Measurements from ENCODE around the gene TUBB. TPM values are rescaled to one million over a fixed set of nuclear protein-coding genes. Genes with fewer than 3 reads are reported as not detected.

Gene TUBB
- total and polyA plus RNA-seq, 2 of the 4 experiments (the other 2 are of a cell fraction): 1,401 to 2,004 TPM

- Histone ChIP-seq H2AFZ (replicated peaks; ENCODE audit: low read length, poor library complexity) (no peak overlapping the region), H3K9me3 (ENCODE audit: control insufficient read depth, insufficient read depth, low read length) (no peaks in the 10 kb centered on the region), H3K23ac (ENCODE audit: low read depth, low read length) (peak overlapping the region; percentile 35), H3K36me3 (ENCODE audit: control insufficient read depth, insufficient read depth, low read length) (peaks cover 59% of the 10 kb centered on the region), H3K27me3 (ENCODE audit: control insufficient read depth, insufficient read depth, low read length) (no peaks in the 10 kb centered on the region), H3K14ac (replicated peaks; ENCODE audit: low read depth, low read length) (0 out of 2 replicates have a peak overlapping the region, but pooled peaks have one; percentile 44), H4K91ac (ENCODE audit: insufficient read depth, low read depth, low read length) (no peak overlapping the region), H3K9ac (ENCODE audit: low read depth, low read length) (peak overlapping the region; percentile 3; the same call in 1 of the 2 replicates), H3K4me3 (ENCODE audit: insufficient read depth, low read depth, low read length) (no peak overlapping the region), H3K4me2 (ENCODE audit: low read depth, low read length) (no peak overlapping the region), H3K4ac (ENCODE audit: low read depth, low read length) (peak overlapping the region; percentile 72), H2BK15ac (ENCODE audit: low read depth, low read length) (no peak overlapping the region), H3K56ac (ENCODE audit: extremely low read depth, insufficient read depth, low read length) (no peak overlapping the region), H2AK9ac (replicated peaks; ENCODE audit: low read depth, low read length, poor library complexity) (no peak overlapping the region), H2AK5ac (ENCODE audit: low read depth, low read length) (peak overlapping the region; percentile 85; the same call in 1 of the 2 replicates), H4K8ac (ENCODE audit: low read depth in 2 of 2, low read length in 2 of 2) (no peak overlapping the region; a peak in 1 of 4 replicates), H3K18ac (ENCODE audit: low read depth, low read length) (no peak overlapping the region), H2BK120ac (ENCODE audit: low read depth, low read length) (no peak overlapping the region), H3K79me1 (ENCODE audit: low read depth in 1 of 2, low read length in 2 of 2) (peaks cover 37 to 81% of the 10 kb centered on the region in 2 experiments), H3K9me1 (ENCODE audit: insufficient read depth, low read length) (peaks cover 13% of the 10 kb centered on the region), H4K5ac (ENCODE audit: low read depth, low read length) (no peak overlapping the region), H3K27ac (ENCODE audit: insufficient read depth, low read length) (no peak overlapping the region; the same call in 1 of the 2 replicates), H2BK20ac (ENCODE audit: low read depth, low read length) (peak overlapping the region; percentile 20; the same call in 1 of the 2 replicates), H2BK5ac (ENCODE audit: low read depth, low read length, poor library complexity, severe bottlenecking) (peak overlapping the region; percentile 38), H4K20me1 (ENCODE audit: insufficient read depth, low read length) (peaks cover 21% of the 10 kb centered on the region), H3K4me1 (ENCODE audit: control insufficient read depth, insufficient read depth, low read length) (peaks cover 15% of the 10 kb centered on the region)
- ChIA-PET POLR2A (ENCODE audit: unreplicated experiment) (interaction anchor here (0.6 to 1.8 kb wide), 3 partner anchors 8 to 41 kb away, joined by 4 to 8 read pairs (median 7); no protein-coding TSS in a partner anchor), CTCF (no interaction called here)
- TF ChIP-seq CTCF (conservative IDR thresholded peaks at IDR 0.05; ENCODE audit: low read depth, low read length) (no peak), CHD1 (IDR thresholded peaks at IDR 0.05; ENCODE audit: low read depth, low read length) (no peak), RFX5 (IDR thresholded peaks at IDR 0.05; ENCODE audit: low read depth, low read length) (no peak), NFE2L2 (IDR thresholded peaks at IDR 0.05; ENCODE audit: low read depth, low read length) (no peak), FOS (IDR thresholded peaks at IDR 0.05; ENCODE audit: low read depth, low read length) (no peak), POLR2A (IDR thresholded peaks at IDR 0.05; ENCODE audit: low read depth, low read length) (peak; percentile 66), ELK1 (IDR thresholded peaks at IDR 0.05; ENCODE audit: borderline replicate concordance, low read depth, low read length) (no peak), MAFK (IDR thresholded peaks at IDR 0.05; ENCODE audit: low read depth, low read length) (no peak)
- BruUV-seq (replicated peaks): no TSS peak
- intact Hi-C loops (cut with micrococcal nuclease): loop anchor here (5.0 kb wide), 2 partner anchors 332 to 347 kb away; no protein-coding TSS in a partner anchor
- dilution Hi-C loops (cut with HindIII; ENCODE audit: low sequenced_read_pairs, unreplicated experiment): no loop called here
- in situ Hi-C loops (cut with MboI; ENCODE audit: low sequenced_read_pairs): loop anchor here (5.0 kb wide), 3 partner anchors 42 to 337 kb away; no protein-coding TSS in a partner anchor
- ATAC-seq (ENCODE audit: low read depth) (no peak), DNase-seq (peak; percentile 31)
- no CpG with 5 or more reads among the region's 2 CpGs for WGBS, 2 experiments (ENCODE audit: extremely low coverage in 2 of 2, insufficient read length in 1 of 2)
Measured at GRCh38 chr6:30740540-30740870, 20.4 kb downstream of the TUBB start.
